ENCODE measurements around the gene ROBO1. TPM values are rescaled to one million over a fixed set of nuclear protein-coding genes. Genes with fewer than 3 reads are reported as not detected.

ROBO1 gene
- polyA plus RNA-seq, 1 experiment = 33.9 TPM

DNA sequence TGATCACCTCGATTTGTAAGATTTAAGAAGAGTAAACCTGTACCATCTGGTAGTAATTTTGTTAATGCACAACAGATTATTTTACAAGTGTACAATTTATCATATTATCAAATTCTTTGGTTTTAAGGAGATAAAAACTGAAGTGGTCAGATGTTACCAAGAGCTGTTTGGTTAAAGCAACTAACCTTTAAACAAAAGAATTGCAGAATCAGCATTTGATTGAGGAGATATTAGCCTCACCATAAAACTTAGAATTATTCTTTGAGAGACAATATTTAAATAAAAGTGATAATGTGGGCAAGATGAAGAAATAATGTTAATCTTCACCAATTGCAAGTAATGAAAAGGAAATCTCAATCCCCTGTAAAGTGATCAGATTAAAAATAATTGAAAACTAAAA lies 1034.9 kb downstream of the ROBO1 start:
- no peak for DNase-seq (ENCODE audit: low read depth)
- no peaks in the 10 kb centered on the region for H3K27me3 ChIP-seq (ENCODE audit: control insufficient read depth, insufficient read depth, low read length)
- ChIA-PET CTCF (no interaction called here), POLR2A (no interaction called here)
- no peak overlapping the region for H3K4me3 ChIP-seq (ENCODE audit: low read depth, low read length)
- TF ChIP-seq, protein P1, sequence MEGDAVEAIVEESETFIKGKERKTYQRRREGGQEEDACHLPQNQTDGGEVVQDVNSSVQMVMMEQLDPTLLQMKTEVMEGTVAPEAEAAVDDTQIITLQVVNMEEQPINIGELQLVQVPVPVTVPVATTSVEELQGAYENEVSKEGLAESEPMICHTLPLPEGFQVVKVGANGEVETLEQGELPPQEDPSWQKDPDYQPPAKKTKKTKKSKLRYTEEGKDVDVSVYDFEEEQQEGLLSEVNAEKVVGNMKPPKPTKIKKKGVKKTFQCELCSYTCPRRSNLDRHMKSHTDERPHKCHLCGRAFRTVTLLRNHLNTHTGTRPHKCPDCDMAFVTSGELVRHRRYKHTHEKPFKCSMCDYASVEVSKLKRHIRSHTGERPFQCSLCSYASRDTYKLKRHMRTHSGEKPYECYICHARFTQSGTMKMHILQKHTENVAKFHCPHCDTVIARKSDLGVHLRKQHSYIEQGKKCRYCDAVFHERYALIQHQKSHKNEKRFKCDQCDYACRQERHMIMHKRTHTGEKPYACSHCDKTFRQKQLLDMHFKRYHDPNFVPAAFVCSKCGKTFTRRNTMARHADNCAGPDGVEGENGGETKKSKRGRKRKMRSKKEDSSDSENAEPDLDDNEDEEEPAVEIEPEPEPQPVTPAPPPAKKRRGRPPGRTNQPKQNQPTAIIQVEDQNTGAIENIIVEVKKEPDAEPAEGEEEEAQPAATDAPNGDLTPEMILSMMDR (IDR thresholded peaks at IDR 0.05; ENCODE audit: insufficient read depth, low read depth, low read length) = no peak
- no peaks in the 10 kb centered on the region for H3K36me3 ChIP-seq (ENCODE audit: control insufficient read depth, insufficient read depth, low read length)

DNA sequence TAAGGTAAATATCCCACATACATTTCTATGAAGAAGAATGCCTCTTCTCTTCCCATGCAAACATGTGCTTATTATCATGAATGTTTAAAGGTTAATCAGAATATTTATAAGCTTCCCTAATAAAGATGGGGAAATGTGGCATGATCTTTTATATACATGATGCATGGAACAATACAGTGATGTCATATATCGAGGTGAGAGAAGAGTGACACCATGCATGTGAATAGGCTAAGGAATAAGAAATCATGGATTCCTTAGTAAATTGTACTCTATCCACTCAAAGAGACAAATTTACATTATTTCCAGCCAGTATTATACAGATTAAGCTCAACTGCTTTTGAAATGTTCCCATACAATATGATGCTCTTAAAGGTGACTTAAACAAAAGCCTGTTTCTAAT lies 1035.3 kb downstream of the ROBO1 start:
- Histone ChIP-seq H3K36me3 (ENCODE audit: control insufficient read depth, insufficient read depth, low read length) (no peaks in the 10 kb centered on the region), H3K27me3 (ENCODE audit: control insufficient read depth, insufficient read depth, low read length) (no peaks in the 10 kb centered on the region), H3K4me3 (ENCODE audit: low read depth, low read length) (no peak overlapping the region)
- TF ChIP-seq, protein P1 (IDR thresholded peaks at IDR 0.05; ENCODE audit: insufficient read depth, low read depth, low read length) = no peak
- POLR2A ChIA-PET = no interaction called here
- CTCF ChIA-PET = no interaction called here
- DNase-seq (ENCODE audit: low read depth) = no peak

DNA sequence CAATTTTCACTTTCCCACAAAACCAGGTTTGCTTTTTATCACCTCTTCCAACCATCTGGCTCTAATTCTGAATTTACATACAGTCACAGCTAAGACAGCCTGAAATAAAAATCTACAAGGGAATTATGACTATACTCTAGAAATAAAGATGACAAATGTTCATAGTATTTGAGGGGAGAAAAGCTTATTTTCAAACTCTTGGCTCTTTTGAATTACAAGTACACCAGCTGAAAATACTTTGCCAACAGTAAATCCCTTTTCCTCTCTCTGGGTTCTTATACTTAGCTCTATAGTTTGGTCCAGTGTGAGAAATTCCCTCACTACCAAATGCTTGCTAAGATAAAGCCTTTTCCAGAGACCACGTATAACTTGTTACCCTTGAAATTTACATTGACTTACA lies 1037.9 kb downstream of the ROBO1 start:
- Histone ChIP-seq H3K4me3 (ENCODE audit: low read depth, low read length) (no peak overlapping the region), H3K36me3 (ENCODE audit: control insufficient read depth, insufficient read depth, low read length) (no peaks in the 10 kb centered on the region), H3K27me3 (ENCODE audit: control insufficient read depth, insufficient read depth, low read length) (no peaks in the 10 kb centered on the region)
- ChIA-PET POLR2A (no interaction called here), CTCF (interaction anchor here (1.2 to 1.5 kb wide), 3 partner anchors 11 to 86 kb away, joined by 3 to 8 read pairs (median 5); no protein-coding TSS in a partner anchor)
- DNase-seq (ENCODE audit: low read depth) = no peak
- TF ChIP-seq, protein P1 (IDR thresholded peaks at IDR 0.05; ENCODE audit: insufficient read depth, low read depth, low read length) = no peak

DNA sequence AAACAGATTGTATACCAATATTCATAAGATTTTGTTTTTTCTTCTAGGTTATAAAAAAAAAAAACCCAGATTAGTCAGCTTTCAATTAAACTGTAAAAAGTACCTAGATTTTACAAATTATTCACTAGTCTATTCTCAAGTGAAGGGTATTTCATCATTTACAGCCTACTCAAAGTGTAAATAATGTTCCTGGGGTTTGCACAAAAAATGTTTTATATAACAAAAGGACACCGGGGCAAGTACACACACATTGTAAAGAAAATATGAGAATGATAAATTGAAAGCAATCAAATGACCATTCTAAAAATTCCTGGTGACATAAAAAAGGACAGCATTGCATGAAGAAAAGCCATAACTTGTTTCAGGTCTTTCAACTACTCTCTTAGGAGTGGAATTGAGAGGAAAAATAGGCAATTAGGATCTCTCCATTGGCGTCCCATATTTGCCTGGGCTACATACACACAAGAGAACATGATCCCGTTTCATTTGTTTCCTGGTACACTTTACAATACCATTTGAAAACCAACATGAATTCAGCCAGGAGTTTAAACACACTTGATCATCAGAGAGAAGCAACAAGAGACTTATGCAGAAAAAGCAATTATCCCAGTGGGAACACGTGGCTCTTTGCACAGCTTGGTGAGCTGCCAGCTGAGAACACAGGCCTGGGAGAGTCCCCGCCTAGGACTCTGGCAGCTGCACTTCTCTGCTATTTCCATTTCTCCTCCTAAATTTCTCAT lies 1039.2 kb downstream of the ROBO1 start:
- ChIA-PET CTCF (interaction anchor here (0.6 to 1.5 kb wide), 2 partner anchors 12 to 273 kb away, joined by 3 to 8 read pairs; no protein-coding TSS in a partner anchor), POLR2A (no interaction called here)
- TF ChIP-seq, protein P1 (IDR thresholded peaks at IDR 0.05; ENCODE audit: insufficient read depth, low read depth, low read length) = no peak
- Histone ChIP-seq H3K4me3 (ENCODE audit: low read depth, low read length) (no peak overlapping the region), H3K27me3 (ENCODE audit: control insufficient read depth, insufficient read depth, low read length) (no peaks in the 10 kb centered on the region), H3K36me3 (ENCODE audit: control insufficient read depth, insufficient read depth, low read length) (no peaks in the 10 kb centered on the region)
- DNase-seq (ENCODE audit: low read depth) = no peak

DNA sequence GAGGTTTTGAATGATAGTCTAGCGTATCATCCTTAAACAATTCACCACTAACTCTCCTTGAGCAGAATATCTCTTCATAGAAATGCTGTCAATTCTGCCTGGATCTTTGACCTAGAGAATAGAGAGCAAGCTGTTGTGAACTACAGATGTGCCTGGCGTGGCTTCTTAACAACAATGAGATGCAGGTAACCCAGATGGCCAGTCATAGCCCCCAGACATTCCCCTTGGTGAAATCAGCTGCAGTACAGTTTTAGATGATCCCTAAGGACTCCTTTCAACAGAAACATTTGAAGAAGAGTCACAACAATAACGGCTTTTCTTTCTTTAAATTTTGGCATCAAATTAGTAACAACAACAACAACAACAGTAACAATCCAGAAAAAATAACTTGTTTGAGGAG lies 1041.3 kb downstream of the ROBO1 start:
- TF ChIP-seq, protein P1 (IDR thresholded peaks at IDR 0.05; ENCODE audit: insufficient read depth, low read depth, low read length) = no peak
- CTCF ChIA-PET = no interaction called here
- Histone ChIP-seq H3K27me3 (ENCODE audit: control insufficient read depth, insufficient read depth, low read length) (no peaks in the 10 kb centered on the region), H3K4me3 (ENCODE audit: low read depth, low read length) (no peak overlapping the region), H3K36me3 (ENCODE audit: control insufficient read depth, insufficient read depth, low read length) (no peaks in the 10 kb centered on the region)
- DNase-seq (ENCODE audit: low read depth) = no peak
- POLR2A ChIA-PET = no interaction called here

Measured in BJ (cell line).